HT-29 (cell line): ENCODE results near the gene SPATA3. TPM values are rescaled to one million over a fixed set of nuclear protein-coding genes. Genes with fewer than 3 reads are reported as not detected.
A peak's percentile ranks its signal among the peaks of the same experiment; 100 is the strongest.

Experiments used
- DNase-seq: peaks from one replicate; pipeline ENCODE4 v3.0.0-alpha.2; 2015; ENCODE audit warnings: low spot score
- total RNA-seq: library from RNA; depleted of rRNA; stranded (reverse); fragments of >200 nt; shearing (Covaris generic); gene quantifications from 2 replicates; pipeline ENCODE4 v1.2.3, GENCODE V29; 2014; rRNA removed

The SPATA3 gene
- total RNA-seq, 1 experiment from 2014 or later = not detected

- DNase-seq = no peak
These were observed 52.3 kb downstream of the SPATA3 start for GRCh38 chr2:231047923-231048915.

- no peak for DNase-seq
These were observed 53.5 kb downstream of the SPATA3 start for GRCh38 chr2:231049286-231050017.

- peak; percentile 60 for DNase-seq
These were observed 54.3 kb downstream of the SPATA3 start for GRCh38 chr2:231050018-231050901.

- DNase-seq = no peak
These were observed 55.2 kb downstream of the SPATA3 start for GRCh38 chr2:231051116-231051515.

- DNase-seq = peak; percentile 86
These were observed 56.9 kb downstream of the SPATA3 start for GRCh38 chr2:231052494-231053451.

GRCh38 chr2:231053846-231054245 lies 57.9 kb downstream of the SPATA3 start:
- no peak for DNase-seq

GRCh38 chr2:231056453-231057416 lies 60.8 kb downstream of the SPATA3 start, which contains the start of gene PSMD1:
TSS of gene PSMD1 (plus strand) at chr2:231056867. CDS start at chr2:231057026, 159 bp downstream.
- peak; percentile 93 for DNase-seq

- no peak for DNase-seq
These were observed 61.7 kb downstream of the SPATA3 start for GRCh38 chr2:231057590-231057989.

Other genes with a start within 250 kb of the SPATA3 start
- 79.9 and 87.1 TPM in 2 replicates for gene ITM2C, start 131.2 kb upstream of the SPATA3 start, total RNA-seq
- gene GPR55, start 70.9 kb upstream of the SPATA3 start, total RNA-seq = not detected in 2 replicates
- gene C2orf72, start 41.4 kb downstream of the SPATA3 start, total RNA-seq = 2.1 and 4.1 TPM in 2 replicates
- gene PSMD1, start 60.7 kb downstream of the SPATA3 start, total RNA-seq = 72.0 and 93.3 TPM in 2 replicates
- gene HTR2B, start 128.9 kb downstream of the SPATA3 start, total RNA-seq = not detected in 2 replicates
- 26.2 and 29.7 TPM in 2 replicates for gene ARMC9, start 202.5 kb downstream of the SPATA3 start, total RNA-seq